Left cardiac atrium (tissue), 4 donors: ENCODE data around the gene PLAC9. TPM values are rescaled to one million over a fixed set of nuclear protein-coding genes. Genes with fewer than 3 reads are reported as not detected.

ENCODE experiments used
- ATAC-seq, 2 donors: fragments of 200-7000 bp; cut with Tn5 transposase; one replicate each; pipeline ENCODE4 v1.9.1; 2020; ENCODE audit warnings: mild to moderate bottlenecking in 2 of 2, moderate library complexity in 2 of 2
- DNase-seq: peaks from one replicate; pipeline ENCODE4 v3.0.0-alpha.2; 2020
- intact Hi-C, 2 donors: fragments of 100-400 bp; cut with DNase I; formaldehyde crosslinking; loops; one replicate each; pipeline versions ENCODE4 v1.14.1 to v1.15.1; 2022 to 2023
- total RNA-seq, 2 donors: library from RNA; stranded (reverse); fragmentation: NEBNext Ultra II Directional; extraction: Animal tissue kit (Norgen Biotek cat#: 25700); gene quantifications; one replicate each; pipeline ENCODE4 v1.2.1, GENCODE V29; 2021
- donor health status: DM: no; HTN: yes; CAD: no.
- donor health status: DM: no; HTN: yes; CAD: no; lungs with severe emphysema.
- donor health status: DM: yes; HTN: yes; CAD: no.
- donor health status: Dilated cardiomyopathy.

Gene PLAC9
- total RNA-seq, 2 donors from 2014 or later: 60.9 to 97.9 TPM

GRCh38 chr10:80171248-80171660 lies 38.7 kb downstream of the PLAC9 start:
- intact Hi-C loops: no loop called here
- ATAC-seq: no peak
- DNase-seq: peak; percentile 11

GRCh38 chr10:80172896-80173295 lies 40.4 kb downstream of the PLAC9 start:
- peak; percentile 25 for DNase-seq
- intact Hi-C loops: no loop called here
- no peak for ATAC-seq

DNA sequence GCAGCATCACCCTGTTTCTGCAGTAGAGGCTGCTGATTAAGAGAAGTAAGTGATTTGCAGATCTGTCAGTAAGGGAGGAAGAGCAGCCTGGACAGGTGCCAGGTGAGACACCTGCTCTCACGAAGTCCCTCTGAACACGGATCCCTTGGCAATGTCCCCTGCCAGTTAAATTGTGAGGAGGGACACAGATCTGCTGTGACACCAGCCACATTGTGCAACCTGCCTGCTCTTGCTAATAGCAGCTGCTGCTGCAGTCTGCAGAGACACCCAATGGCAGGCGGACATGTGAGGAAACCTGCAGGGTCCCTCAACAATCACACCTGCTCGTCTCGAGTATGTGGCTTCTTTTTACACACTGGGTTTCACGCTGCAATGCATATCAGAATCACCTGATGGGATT lies 40.9 kb downstream of the PLAC9 start:
- ATAC-seq (no peak), DNase-seq (peak; percentile 24)
- intact Hi-C loops: no loop called here

DNA sequence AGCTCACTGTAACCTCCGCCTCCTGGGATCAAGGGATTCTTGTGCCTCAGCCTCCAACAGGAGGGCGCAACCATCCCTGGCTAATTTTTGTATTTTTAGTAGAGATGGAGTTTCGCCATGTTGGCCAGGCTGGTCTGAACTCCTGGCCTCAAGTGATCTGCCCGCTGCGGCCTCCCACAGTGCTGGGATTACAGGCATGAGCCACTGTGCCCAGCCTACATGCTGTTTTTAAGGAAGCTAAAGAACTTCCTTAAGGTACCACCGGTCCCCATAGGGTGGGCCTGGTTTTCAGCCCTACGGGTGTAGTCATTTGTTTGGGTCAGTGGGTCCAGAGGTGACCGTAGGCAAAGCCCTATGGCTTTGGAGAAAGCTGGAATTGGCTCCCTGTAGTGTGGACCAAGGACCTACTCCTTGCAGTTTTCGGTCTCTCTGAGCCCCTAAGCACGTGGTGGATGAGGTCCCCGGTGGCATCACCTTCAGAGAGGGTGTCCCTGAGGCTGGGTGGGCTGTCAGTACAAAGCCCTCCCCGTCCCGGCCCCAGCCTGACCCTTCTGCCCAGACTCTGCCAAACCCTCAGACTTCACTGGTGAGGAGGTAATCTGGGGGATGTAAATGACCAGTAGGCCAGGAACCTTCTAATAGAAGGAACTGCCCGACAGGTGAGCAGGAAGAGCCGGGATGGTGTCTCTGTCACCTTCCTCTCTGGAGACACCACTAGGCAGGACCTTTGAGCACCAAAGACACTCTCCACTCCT lies 42.3 kb downstream of the PLAC9 start:
- peak; percentile 7 for DNase-seq
- ATAC-seq: no peak
- intact Hi-C loops: no loop called here

- DNase-seq (peak; percentile 13), ATAC-seq (no peak)
- intact Hi-C loops: no loop called here
Observed at GRCh38 chr10:80176526-80176925, 44.0 kb downstream of the PLAC9 start.

GRCh38 chr10:80177781-80178636 lies 45.5 kb downstream of the PLAC9 start:
- DNase-seq (peak; percentile 20), ATAC-seq (peak in 1 of 2 donors; percentile 50)
- intact Hi-C loops: no loop called here

DNA sequence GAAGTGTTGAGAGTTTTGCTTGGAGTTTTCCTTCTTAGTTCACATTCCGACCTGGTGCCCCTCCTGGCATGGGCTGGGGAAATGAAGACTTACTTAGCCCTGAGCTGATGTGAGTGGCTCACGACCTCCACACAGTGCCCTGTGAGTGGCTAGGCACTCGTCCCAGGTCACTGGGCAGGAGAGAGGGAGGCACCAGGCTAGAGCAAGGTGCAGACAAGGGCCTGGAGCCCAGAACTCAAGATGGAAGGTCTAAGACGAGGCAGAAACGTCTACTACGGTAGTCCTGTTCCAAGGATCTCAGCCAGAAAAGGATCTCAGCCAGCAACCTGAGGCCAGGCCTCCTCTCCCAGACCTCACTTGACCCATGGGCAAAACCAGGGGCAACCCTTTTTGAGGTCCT lies 50.5 kb downstream of the PLAC9 start:
- peak; percentile 12 for DNase-seq
- no peak for ATAC-seq
- intact Hi-C loops: no loop called here

- intact Hi-C loops: no loop called here
- ATAC-seq: no peak
- peak; percentile 22 for DNase-seq
Observed at GRCh38 chr10:80183436-80183835, 50.9 kb downstream of the PLAC9 start.

DNA sequence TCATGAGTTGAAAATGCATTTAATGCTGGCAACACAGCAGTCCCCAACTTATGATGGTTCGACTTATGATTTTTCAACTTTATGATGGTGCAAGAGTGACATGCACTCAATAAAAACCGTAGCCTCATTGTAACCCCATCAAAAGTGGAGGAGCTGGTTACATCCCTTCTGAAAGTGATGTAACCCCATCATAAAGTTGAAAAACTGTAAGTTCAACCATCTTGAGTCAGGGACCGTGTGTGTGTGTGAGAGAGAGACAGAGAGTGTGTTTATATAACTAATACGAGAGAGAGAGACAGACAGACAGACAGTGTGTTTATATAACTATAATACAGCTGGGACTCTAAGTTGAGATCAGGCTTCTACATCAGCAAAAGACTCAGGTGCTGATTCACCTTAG lies 51.8 kb downstream of the PLAC9 start:
- no peak for DNase-seq
- intact Hi-C loops: no loop called here
- no peak for ATAC-seq

- DNase-seq: peak; percentile 14
- intact Hi-C loops: no loop called here
- peak; percentile 44 to 53 for ATAC-seq
Observed at GRCh38 chr10:80185578-80186299, 53.2 kb downstream of the PLAC9 start.

GRCh38 chr10:80186364-80187012 lies 54.0 kb downstream of the PLAC9 start:
- ATAC-seq (peak; percentile 75 to 83), DNase-seq (peak; percentile 72)
- intact Hi-C loops: no loop called here

DNA sequence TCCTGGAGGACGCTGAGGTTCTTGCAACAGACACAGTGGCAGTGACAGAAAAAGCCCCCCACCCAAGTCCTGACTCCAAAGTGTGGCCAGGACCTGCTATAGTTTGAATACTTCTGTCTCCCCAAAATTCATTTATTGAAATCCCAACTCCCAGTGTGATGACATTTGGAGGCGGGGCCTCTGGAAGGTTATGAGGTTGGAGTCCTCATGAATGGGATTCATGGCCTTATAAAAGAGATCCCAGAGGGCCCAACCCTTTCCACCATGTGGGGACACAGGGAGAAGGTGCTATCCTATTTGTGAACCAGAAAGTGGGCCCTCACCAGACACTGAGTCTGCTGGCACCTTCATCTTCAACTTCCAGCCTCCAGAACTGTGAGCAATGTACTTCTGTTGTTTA lies 54.5 kb downstream of the PLAC9 start:
- no peak for ATAC-seq
- DNase-seq: peak; percentile 18
- intact Hi-C loops: no loop called here

DNA sequence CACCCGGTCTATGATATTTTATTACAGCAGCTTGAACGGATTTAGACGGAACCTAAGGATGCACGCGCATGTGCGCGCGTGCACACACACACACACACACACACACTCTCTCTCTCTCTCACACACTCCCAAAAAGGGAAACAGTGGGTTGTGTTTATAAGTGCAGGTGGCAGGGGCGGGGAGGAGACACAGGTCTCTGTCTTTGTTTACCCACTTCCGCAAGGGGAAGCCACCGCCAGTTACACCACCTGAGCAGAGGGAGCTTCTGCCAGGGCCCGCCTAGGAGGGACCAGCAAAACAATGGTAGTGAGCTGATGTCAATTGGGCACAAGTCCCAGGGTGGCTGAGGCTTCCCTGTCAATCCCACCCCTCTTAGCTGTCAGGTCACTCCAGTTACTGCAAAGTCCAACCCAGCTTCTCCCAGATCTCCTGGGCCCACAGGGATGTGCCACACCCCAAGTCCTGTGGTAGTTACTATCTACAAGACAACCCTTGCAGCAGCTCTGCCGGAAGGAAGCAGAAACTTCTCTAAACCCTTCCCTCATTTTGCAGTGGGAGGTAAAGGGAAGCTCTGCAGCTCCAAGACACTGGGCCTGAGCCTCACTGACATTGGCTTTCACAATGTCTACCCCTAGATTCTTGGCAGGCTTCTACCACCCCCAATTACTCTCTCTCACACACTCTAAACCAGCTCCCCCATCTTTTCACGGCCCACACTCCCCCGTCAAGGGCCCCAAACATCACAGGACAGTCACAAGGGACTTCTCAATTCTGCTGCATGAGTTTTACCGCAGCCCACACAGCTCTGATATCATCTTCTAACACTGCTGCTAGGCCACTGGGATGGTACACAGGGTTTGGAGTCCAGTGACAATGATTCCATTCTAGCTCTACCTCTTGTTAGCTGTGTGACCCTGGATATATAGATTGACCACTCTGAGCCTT lies 55.2 kb downstream of the PLAC9 start:
- ATAC-seq (peak; percentile 25 to 27), DNase-seq (peak; percentile 37)
- intact Hi-C loops: no loop called here

DNA sequence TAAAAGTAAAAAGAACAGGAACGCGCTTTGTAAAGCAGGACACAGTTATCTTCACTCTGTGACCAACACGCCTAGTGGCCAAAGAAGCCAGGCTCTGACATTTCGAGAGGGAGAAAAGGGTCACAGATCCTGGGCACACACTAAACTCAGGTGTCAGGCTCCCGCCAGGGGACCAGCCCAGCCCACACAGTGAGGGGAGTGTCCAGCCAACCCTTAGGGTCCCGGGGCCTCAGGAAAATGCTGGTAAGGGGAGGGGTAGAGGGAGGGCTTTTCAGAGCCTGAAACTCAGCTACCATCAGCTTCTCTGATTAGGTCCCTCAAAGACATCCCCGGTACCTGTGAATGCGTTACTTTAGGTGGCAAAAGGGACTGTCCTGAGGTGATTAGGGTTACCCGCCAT lies 56.2 kb downstream of the PLAC9 start:
- intact Hi-C loops: no loop called here
- ATAC-seq (no peak), DNase-seq (no peak)

DNA sequence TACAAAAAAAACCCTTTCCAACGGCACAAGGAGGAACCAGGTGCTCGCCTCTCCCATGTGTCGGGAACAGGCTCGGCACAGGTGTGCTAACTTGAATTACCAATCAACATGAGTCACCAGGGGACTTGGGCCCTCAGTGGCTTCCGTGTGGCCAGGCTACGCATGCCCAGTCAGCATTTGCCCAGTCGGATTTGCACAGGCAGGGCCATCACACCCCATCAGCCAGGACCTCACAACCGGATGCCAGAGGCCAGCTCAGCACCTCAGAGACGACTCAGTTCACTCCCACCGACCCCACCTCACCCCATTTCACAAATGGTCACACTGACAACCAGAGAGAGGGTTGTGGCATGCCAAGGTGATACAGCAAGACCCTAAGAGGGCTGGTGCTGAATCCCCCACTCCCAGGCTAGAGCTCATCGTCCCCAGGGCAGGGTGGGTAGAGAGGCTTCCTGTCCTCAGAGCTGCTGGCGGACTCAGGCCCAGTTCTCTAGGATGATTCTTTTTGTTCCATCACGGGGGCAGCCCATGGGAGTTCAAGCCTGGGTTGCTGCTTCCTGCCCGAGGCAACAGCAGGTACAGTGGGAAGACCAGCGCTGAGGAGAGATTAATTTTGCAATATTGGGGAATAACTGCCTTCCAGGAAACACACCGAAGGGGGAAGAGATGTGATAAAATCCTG lies 59.2 kb downstream of the PLAC9 start:
- intact Hi-C loops: no loop called here
- DNase-seq: no peak
- ATAC-seq: no peak

GRCh38 chr10:80192553-80192952 lies 60.0 kb downstream of the PLAC9 start:
- DNase-seq: no peak
- ATAC-seq: no peak
- intact Hi-C loops: no loop called here

- no peak for ATAC-seq
- intact Hi-C loops: no loop called here
- DNase-seq: no peak
Observed at GRCh38 chr10:80194373-80195045, 62.0 kb downstream of the PLAC9 start.
